Measurements from ENCODE around the gene CXCL11. TPM values are rescaled to one million over a fixed set of nuclear protein-coding genes. Genes with fewer than 3 reads are reported as not detected.

The CXCL11 gene
- total RNA-seq, 1 experiment from 2014 or later = not detected

GRCh38 chr4:76059750-76060149 is 23.9 kb upstream of the CXCL11 start:
- Histone ChIP-seq H3K4ac (ENCODE audit: low read depth, low read length) (no peak overlapping the region), H3K4me1 (ENCODE audit: insufficient read depth, low read length) (peaks cover 7% of the 10 kb centered on the region), H2BK120ac (ENCODE audit: low read depth, low read length, poor library complexity, severe bottlenecking) (no peak overlapping the region), H2AK5ac (ENCODE audit: insufficient read length, low read length) (no peak overlapping the region), H2BK12ac (ENCODE audit: insufficient read length, low read depth, low read length) (no peak overlapping the region), H2BK15ac (ENCODE audit: low read depth, low read length) (no peak overlapping the region), H3K9me3 (ENCODE audit: control insufficient read depth, low read depth, low read length) (no peaks in the 10 kb centered on the region), H3K79me1 (ENCODE audit: insufficient read depth, low read depth, low read length, poor library complexity, severe bottlenecking) (no peaks in the 10 kb centered on the region), H3K23me2 (ENCODE audit: insufficient read length, low read depth, low read length, poor library complexity, severe bottlenecking) (no peaks in the 10 kb centered on the region), H3K14ac (ENCODE audit: insufficient read depth, low read length) (no peak overlapping the region), H3K56ac (ENCODE audit: insufficient read length, low read depth, low read length) (no peak overlapping the region), H3K79me2 (ENCODE audit: insufficient read depth, low read length) (no peaks in the 10 kb centered on the region), H2AFZ (ENCODE audit: low read length) (no peak overlapping the region), H3T11ph (ENCODE audit: low read length) (no peak overlapping the region), H2BK5ac (ENCODE audit: insufficient read length, low read length) (no peak overlapping the region), H3K9ac (ENCODE audit: extremely low read depth, insufficient read length, low read length) (no peak overlapping the region), H3K4me2 (ENCODE audit: insufficient read depth, insufficient read length, low read length) (no peak overlapping the region), H3K27me3 (ENCODE audit: insufficient read depth, low read length) (no peaks in the 10 kb centered on the region), H3K23ac (ENCODE audit: insufficient read length, low read depth, low read length) (no peak overlapping the region), H3K18ac (ENCODE audit: insufficient read length, low read depth, low read length) (no peak overlapping the region), H4K91ac (ENCODE audit: insufficient read length, low read depth, low read length) (no peak overlapping the region), H4K5ac (ENCODE audit: insufficient read length, low read depth, low read length) (no peak overlapping the region), H3K27ac (ENCODE audit: insufficient read length, low read depth, low read length) (no peak overlapping the region), H4K20me1 (ENCODE audit: control insufficient read depth, insufficient read depth, insufficient read length) (no peaks in the 10 kb centered on the region), H2BK20ac (ENCODE audit: low read depth, low read length, poor library complexity, severe bottlenecking) (no peak overlapping the region), H4K8ac (replicated peaks; ENCODE audit: insufficient read length, low read depth, low read length) (no peak overlapping the region)
- Mint-ChIP-seq H3K27me3 (ENCODE audit: low read depth) (no peaks in the 10 kb centered on the region), H3K9me3 (no peaks in the 10 kb centered on the region), H3K27ac (no peak overlapping the region), H3K36me3 (ENCODE audit: insufficient read depth in 1 of 3, low read depth in 3 of 3) (no peaks in the 10 kb centered on the region), H3K4me1 (peaks cover 28 to 33% of the 10 kb centered on the region in 2 experiments), H3K4me3 (no peak overlapping the region)
- TF ChIP-seq, protein P1, sequence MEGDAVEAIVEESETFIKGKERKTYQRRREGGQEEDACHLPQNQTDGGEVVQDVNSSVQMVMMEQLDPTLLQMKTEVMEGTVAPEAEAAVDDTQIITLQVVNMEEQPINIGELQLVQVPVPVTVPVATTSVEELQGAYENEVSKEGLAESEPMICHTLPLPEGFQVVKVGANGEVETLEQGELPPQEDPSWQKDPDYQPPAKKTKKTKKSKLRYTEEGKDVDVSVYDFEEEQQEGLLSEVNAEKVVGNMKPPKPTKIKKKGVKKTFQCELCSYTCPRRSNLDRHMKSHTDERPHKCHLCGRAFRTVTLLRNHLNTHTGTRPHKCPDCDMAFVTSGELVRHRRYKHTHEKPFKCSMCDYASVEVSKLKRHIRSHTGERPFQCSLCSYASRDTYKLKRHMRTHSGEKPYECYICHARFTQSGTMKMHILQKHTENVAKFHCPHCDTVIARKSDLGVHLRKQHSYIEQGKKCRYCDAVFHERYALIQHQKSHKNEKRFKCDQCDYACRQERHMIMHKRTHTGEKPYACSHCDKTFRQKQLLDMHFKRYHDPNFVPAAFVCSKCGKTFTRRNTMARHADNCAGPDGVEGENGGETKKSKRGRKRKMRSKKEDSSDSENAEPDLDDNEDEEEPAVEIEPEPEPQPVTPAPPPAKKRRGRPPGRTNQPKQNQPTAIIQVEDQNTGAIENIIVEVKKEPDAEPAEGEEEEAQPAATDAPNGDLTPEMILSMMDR (conservative IDR thresholded peaks at IDR 0.05) = no peak
- DNase-seq = no peak
- WGBS (ENCODE audit: extremely low coverage, insufficient read length, low lambda C conversion rate) = no CpG with 5 or more reads among the region's 1 CpG
